Adrenal gland (tissue), 12 donors: ENCODE results near the gene GALNT1. TPM values are rescaled to one million over a fixed set of nuclear protein-coding genes. Genes with fewer than 3 reads are reported as not detected.

Experiments used
- DNase-seq, 7 donors: peaks; one replicate each; pipeline ENCODE4 v3.0.0-alpha.2; 2019 to 2020
- H3K27ac ChIP-seq, 5 donors: fragments of 200-600 bp; sonication (generic) in 4 of 5; 1 replicate in 3 of 5; 2 replicates in 2 of 5; pipeline versions ENCODE4 v1.5.1 to v1.8.0; 2016 to 2020; ENCODE audit warnings: mild to moderate bottlenecking in 1 of 5
- H3K27me3 ChIP-seq: fragments of 200-600 bp; 2 replicates; pipeline ENCODE4 v1.8.0; 2021
- H3K36me3 ChIP-seq, 2 donors: fragments of 200-600 bp; replicated peaks in 1 of 2; 1 replicate in 1 of 2; 2 replicates in 1 of 2; pipeline versions ENCODE4 v1.5.1 to v1.8.0; 2018 to 2022
- H3K4me1 ChIP-seq, 2 donors: fragments of 200-600 bp; replicated peaks in 1 of 2; 1 replicate in 1 of 2; 2 replicates in 1 of 2; pipeline versions ENCODE4 v1.5.1 to v1.8.0; 2018 to 2021
- H3K4me3 ChIP-seq, 4 donors: fragments of 200-600 bp; sonication (generic) in 3 of 4; one replicate each; pipeline ENCODE4 v1.5.1; 2016 to 2018
- H3K9me3 ChIP-seq, 3 donors: fragments of 200-600 bp; sonication (generic) in 1 of 3; replicated peaks in 1 of 3; 1 replicate in 2 of 3; 2 replicates in 1 of 3; pipeline versions ENCODE4 v1.5.1 to v1.8.0; 2016 to 2021
- POLR2A ChIP-seq, 2 donors: fragments of 450-650 bp; IDR thresholded peaks; one replicate each; pipeline ENCODE4 v1.6.1; 2017; ENCODE audit warnings: antibody characterized with exemption in 2 of 2, mild to moderate bottlenecking in 2 of 2, moderate library complexity in 1 of 2
- WGBS, 4 donors: extraction: QIAGEN DNeasy Blood & Tissue Kit in 2 of 4; methylation state at CpG; one replicate each; pipeline versions ENCODE4 v1.1.5 to v1.1.7; 2013 to 2017; 5-methylcytosine and 5-hydroxymethylcytosine counted together
- intact Hi-C, 2 donors: fragments of 100-400 bp; cut with DNase I; formaldehyde crosslinking; loops; one replicate each; pipeline versions ENCODE4 v1.14.1 to v1.15.0; 2022 to 2023
- polyA plus RNA-seq, 3 donors: library from polyadenylated mRNA; stranded (reverse); fragments of 200-250 nt in 2 of 3; fragments of 350-450 nt in 1 of 3; fragmentation: Illumina TruSeq in 1 of 3; extraction: RNeasy Lipid Tissue Mini Kit (QIAGEN cat#74804) in 1 of 3; gene quantifications; one replicate each; pipeline ENCODE4 v1.2.3, GENCODE V29; 2013 to 2014
- total RNA-seq, 9 donors: library from RNA; depleted of rRNA in 4 of 9; stranded (reverse); fragments of >200 nt in 4 of 9; fragments of 120-200 nt in 1 of 9; fragmentation: NEBNext Ultra II Directional in 1 of 9; extraction: Animal tissue kit (Norgen Biotek cat#: 25700) in 1 of 9; gene quantifications; one replicate each; pipeline versions ENCODE4 v1.1.0 to v1.2.4, GENCODE V29; 2013 to 2023
- TF ChIP-seq, protein P1 (sequence below), 6 experiments: fragments of 450-650 bp in 4 of 6; fragments of 200-600 bp in 2 of 6; sonication (generic) in 1 of 6; IDR thresholded peaks; 1 replicate in 5 of 6; 2 replicates in 1 of 6; pipeline versions ENCODE4 v1.5.1 to v1.8.0; 2016 to 2021; ENCODE audit warnings: antibody characterized with exemption in 6 of 6, mild to moderate bottlenecking in 2 of 6, moderate library complexity in 1 of 6
- donor health status: healthy with polysubstance abuse.
- donor health status: Bipolar disorder and iron deficiency.
- donor health status: DM: yes; HTN: yes; CAD: no.
- donor health status: DM: no; HTN: no; CAD: no.
- donor health status: DM: no; HTN: no; CAD: no.
- donor health status: DM: yes; HTN: yes; CAD: no.

The GALNT1 gene
- total and polyA plus RNA-seq, 12 donors = 9.7 to 130 (median 65.4) TPM

DNA sequence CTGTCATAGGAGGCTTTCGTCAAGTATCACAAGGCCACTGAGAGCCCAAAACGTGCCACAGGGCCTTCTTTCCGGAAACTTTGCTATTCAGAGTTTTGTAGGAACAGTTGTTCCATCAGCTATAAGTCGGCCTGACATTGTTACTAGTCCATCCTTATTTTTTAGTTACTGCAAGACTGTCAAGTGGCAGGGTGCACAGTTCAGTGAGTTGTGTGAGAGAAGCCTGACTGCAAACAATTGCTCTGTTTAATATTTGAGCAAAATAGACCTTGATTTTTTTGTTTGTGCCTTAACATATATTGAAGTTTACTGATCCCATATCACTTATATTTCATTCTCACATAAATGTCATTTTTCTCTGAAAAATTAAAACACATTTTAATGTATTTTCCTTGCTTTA, 110.1 kb downstream of the GALNT1 start:
- Histone ChIP-seq H3K4me1 (no peaks in the 10 kb centered on the region), H3K27me3 (no peaks in the 10 kb centered on the region), H3K9me3 (no peaks in the 10 kb centered on the region), H3K4me3 (no peak overlapping the region), H3K27ac (no peak overlapping the region), H3K36me3 (peaks cover 0 to 3% of the 10 kb centered on the region in 2 donors)
- 88 to 95% (median 92%) methylated on average over 4 of the region's 4 CpGs for WGBS, 4 donors
- TF ChIP-seq, protein P1, sequence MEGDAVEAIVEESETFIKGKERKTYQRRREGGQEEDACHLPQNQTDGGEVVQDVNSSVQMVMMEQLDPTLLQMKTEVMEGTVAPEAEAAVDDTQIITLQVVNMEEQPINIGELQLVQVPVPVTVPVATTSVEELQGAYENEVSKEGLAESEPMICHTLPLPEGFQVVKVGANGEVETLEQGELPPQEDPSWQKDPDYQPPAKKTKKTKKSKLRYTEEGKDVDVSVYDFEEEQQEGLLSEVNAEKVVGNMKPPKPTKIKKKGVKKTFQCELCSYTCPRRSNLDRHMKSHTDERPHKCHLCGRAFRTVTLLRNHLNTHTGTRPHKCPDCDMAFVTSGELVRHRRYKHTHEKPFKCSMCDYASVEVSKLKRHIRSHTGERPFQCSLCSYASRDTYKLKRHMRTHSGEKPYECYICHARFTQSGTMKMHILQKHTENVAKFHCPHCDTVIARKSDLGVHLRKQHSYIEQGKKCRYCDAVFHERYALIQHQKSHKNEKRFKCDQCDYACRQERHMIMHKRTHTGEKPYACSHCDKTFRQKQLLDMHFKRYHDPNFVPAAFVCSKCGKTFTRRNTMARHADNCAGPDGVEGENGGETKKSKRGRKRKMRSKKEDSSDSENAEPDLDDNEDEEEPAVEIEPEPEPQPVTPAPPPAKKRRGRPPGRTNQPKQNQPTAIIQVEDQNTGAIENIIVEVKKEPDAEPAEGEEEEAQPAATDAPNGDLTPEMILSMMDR (IDR thresholded peaks at IDR 0.05) = no peak
- no peak for TF ChIP-seq POLR2A (IDR thresholded peaks at IDR 0.05)
- intact Hi-C loops = no loop called here
- DNase-seq = no peak

DNA sequence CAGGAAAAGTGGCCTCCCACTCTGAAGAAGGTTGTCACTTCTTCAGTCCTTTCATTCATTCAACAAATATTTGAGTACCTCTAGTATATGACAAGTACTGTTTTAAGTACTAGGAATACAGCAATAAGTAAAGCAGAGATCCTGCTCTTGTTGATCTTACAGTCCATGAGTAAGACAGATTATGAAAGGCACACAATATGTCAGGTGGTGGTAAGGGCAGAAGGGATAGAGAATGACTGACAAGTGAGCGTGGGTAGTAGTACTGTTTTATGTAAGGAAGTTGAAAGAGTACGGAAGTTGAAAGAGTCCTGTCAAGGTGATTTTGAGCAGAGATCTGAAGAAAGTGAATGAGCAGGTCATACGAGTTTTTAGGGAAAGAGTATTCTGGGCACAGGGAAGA, 111.3 kb downstream of the GALNT1 start:
- H3K4me3 ChIP-seq = no peak overlapping the region
- DNase-seq = no peak
- intact Hi-C loops = no loop called here
- no peaks in the 10 kb centered on the region for H3K4me1 ChIP-seq
- H3K27me3 ChIP-seq = no peaks in the 10 kb centered on the region
- TF ChIP-seq, protein P1 (IDR thresholded peaks at IDR 0.05) = no peak
- no peak for TF ChIP-seq POLR2A (IDR thresholded peaks at IDR 0.05)
- no peak overlapping the region for H3K27ac ChIP-seq
- WGBS, 4 donors = 95 to 97% (median 97%) methylated on average over 3 of the region's 3 CpGs
- peaks cover 0 to 3% of the 10 kb centered on the region in 2 donors for H3K36me3 ChIP-seq
- no peaks in the 10 kb centered on the region for H3K9me3 ChIP-seq

DNA sequence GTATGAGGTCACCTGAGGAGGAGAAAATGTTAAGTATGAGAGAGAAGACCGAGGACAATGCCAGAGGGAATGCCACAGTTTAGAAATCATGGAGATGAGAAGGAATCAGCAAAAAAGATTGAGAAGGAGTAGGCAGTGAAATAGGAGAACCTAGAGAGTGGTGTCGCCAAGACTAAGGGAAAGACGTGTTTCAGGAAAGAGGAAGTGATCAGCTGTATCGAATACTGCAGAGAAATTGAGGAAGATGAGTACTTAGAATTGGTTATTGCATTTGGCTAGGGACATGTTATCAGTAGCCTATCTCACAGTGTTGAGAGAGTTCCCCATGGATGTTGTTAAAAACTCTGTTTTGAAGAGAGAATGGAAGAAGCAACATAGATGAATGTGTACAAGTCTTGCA, 112.3 kb downstream of the GALNT1 start:
- TF ChIP-seq, protein P1 (IDR thresholded peaks at IDR 0.05) = no peak
- TF ChIP-seq POLR2A (IDR thresholded peaks at IDR 0.05) = no peak
- Histone ChIP-seq H3K27ac (no peak overlapping the region), H3K4me3 (no peak overlapping the region), H3K36me3 (peaks cover 0 to 3% of the 10 kb centered on the region in 2 donors), H3K9me3 (no peaks in the 10 kb centered on the region), H3K4me1 (no peaks in the 10 kb centered on the region), H3K27me3 (no peaks in the 10 kb centered on the region)
- no peak for DNase-seq
- WGBS, 4 donors = 71 to 89% (median 84%) methylated on average over 4 of the region's 4 CpGs
- intact Hi-C loops = no loop called here

DNA sequence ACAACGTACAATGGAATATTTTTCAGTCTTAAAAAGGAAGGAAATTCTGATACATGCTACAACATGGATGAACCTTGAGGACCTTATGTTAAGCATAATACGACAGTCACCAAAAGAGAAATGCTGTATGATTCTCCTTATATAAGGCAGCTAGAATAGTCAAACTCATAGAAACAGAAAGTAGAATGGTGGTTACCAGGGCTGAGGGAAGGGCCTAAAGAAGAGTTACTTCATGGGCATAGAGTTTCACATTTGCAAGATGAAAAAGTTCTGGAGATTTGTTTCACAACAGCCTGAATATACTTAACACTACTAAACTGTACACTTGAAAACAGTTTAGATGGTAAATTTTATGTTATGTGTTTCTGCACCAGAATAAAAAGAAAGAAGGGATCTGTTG, 113.3 kb downstream of the GALNT1 start:
- Histone ChIP-seq H3K27ac (no peak overlapping the region), H3K36me3 (peaks cover 0 to 3% of the 10 kb centered on the region in 2 donors), H3K27me3 (no peaks in the 10 kb centered on the region), H3K4me3 (no peak overlapping the region), H3K9me3 (no peaks in the 10 kb centered on the region), H3K4me1 (no peaks in the 10 kb centered on the region)
- 95 to 97% (median 96%) methylated on average over 2 of the region's 2 CpGs for WGBS, 4 donors
- intact Hi-C loops = no loop called here
- no peak for TF ChIP-seq POLR2A (IDR thresholded peaks at IDR 0.05)
- TF ChIP-seq, protein P1 (IDR thresholded peaks at IDR 0.05) = no peak
- DNase-seq = no peak
